ENCODE measurements around the gene CCM2. TPM values are rescaled to one million over a fixed set of nuclear protein-coding genes. Genes with fewer than 3 reads are reported as not detected.

The CCM2 gene
- total and polyA plus RNA-seq, 10 donors: 67.8 to 108 (median 83.8) TPM

GRCh38 chr7:45098983-45099839 is 99.2 kb downstream of the CCM2 start:
- WGBS, 5 donors: 89 to 95% (median 92%) methylated on average over 7 to 10 of the region's 10 CpGs
- H3K36me3 ChIP-seq: peaks cover 19 to 69% (median 61%) of the 10 kb centered on the region in 6 donors
- DNase-seq: no peak

DNA sequence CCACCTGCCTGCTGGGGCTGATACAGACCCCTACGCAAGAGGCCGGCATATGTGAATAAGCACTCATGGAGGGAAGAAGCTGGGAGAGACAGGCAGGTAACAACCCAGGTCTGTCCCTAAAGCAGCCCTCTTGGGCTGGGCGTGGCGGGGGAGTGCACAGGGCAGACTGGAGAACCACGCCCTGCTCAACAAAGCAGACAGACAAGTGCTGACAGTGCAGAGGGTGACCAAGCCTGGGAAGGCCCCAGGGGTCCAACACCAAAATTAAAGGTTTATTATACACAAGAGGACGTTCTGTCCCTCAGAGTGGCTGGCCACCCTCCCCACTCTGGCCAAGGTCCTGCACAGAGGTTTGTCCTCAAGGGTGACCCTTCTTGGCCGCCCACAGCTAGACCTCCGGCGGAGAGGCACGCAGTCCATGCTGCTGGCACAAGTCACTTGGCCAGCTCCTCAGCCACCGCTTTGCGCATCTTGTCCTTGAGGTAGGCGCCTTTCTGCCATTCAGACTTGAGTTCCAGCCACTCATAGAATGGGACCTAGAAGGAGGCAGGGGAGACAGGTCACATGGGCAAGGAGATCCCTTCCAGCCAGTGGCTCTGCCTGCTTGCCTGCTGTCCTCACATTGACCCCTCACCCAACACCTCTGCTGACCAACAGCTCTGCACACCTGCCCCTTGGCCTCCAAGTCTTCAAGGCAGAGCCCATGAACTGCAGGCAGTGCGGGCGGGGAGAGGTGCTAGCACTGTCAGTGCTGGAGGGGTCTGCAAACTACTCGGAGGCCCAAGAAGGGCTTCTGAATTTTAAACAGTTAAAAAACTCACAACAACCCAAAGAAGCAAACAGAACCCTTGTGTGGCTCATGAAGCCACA is 100.1 kb downstream of the CCM2 start:
- H3K27me3 ChIP-seq (replicated peaks in 1 of 7): no peaks in the 10 kb centered on the region
- WGBS, 5 donors: 94 to 99% (median 97%) methylated on average over 15 to 16 of the region's 16 CpGs
- peaks cover 23 to 78% (median 70%) of the 10 kb centered on the region in 6 donors for H3K36me3 ChIP-seq
- no peak overlapping the region for H3K27ac ChIP-seq
- H3K4me3 ChIP-seq: no peak overlapping the region
- intact Hi-C loops (cut with DNase I; ENCODE audit: low total_unique reads): no loop called here
- DNase-seq: peak; percentile 73
- peaks cover 0 to 5% (median 0%) of the 10 kb centered on the region in 6 donors for H3K4me1 ChIP-seq
- TF ChIP-seq POLR2AphosphoS5 (IDR thresholded peaks at IDR 0.05) (no peak), POLR2A (IDR thresholded peaks at IDR 0.05) (no peak), CTCF (IDR thresholded peaks at IDR 0.05 in 8 of 11, conservative IDR thresholded peaks at IDR 0.05 in 3 of 11) (no peak)
- H3K9me3 ChIP-seq: peaks cover 0 to 5% (median under 1%) of the 10 kb centered on the region in 8 donors

More at GRCh38 chr7:45098983-45099839, 99.2 kb downstream of the CCM2 start:
- no peak overlapping the region for H3K27ac ChIP-seq
- no peak for TF ChIP-seq POLR2A (IDR thresholded peaks at IDR 0.05)
- TF ChIP-seq CTCF (IDR thresholded peaks at IDR 0.05 in 8 of 11, conservative IDR thresholded peaks at IDR 0.05 in 3 of 11): no peak
- TF ChIP-seq POLR2AphosphoS5 (IDR thresholded peaks at IDR 0.05): no peak
- H3K27me3 ChIP-seq (replicated peaks in 1 of 7): no peaks in the 10 kb centered on the region
- intact Hi-C loops (cut with DNase I; ENCODE audit: low total_unique reads): no loop called here
- H3K4me1 ChIP-seq: no peaks in the 10 kb centered on the region
- peaks cover 0 to 14% (median 7%) of the 10 kb centered on the region in 8 donors for H3K9me3 ChIP-seq
- H3K4me3 ChIP-seq: no peak overlapping the region

DNA sequence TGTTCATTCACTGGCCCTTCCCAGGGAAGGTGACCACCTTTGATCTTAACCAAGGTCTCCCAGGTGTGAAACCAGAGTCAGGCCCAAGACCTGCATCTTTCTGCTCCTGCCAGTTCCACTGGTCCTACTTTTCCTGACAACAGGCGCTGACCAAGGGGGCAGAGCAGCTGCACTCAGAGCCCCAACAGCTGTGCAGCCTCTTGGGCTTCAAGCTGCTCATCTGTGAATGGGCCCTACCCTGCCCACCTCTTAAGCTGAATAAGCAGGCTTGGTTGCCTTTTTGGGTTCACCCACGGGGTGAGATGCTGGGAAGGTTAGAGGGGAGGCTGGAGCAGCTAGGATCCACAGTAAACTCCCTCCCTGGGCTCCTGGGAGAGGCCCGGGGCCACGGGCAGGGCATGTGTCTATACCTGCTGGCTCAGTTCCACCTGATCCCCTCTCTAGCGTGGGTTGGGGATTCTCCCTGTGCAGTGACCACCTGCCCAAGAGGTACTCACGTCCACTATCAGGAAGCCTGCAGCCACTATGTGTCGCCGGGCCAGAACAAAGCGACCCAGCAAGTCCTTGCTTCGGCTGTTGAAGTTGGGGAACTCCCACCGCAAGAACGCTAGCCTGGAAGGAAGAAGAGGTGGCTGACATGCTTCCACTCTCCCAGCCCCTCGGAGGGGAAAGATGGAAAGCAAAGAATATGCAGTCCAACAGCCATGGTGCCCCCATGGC is 100.9 kb downstream of the CCM2 start:
- Histone ChIP-seq H3K4me3 (no peak overlapping the region), H3K27me3 (replicated peaks in 1 of 7) (no peaks in the 10 kb centered on the region), H3K9me3 (no peaks in the 10 kb centered on the region), H3K4me1 (peaks cover 0 to 13% (median 0%) of the 10 kb centered on the region in 6 donors), H3K36me3 (peaks cover 26 to 86% (median 78%) of the 10 kb centered on the region in 6 donors), H3K27ac (no peak overlapping the region)
- intact Hi-C loops (cut with DNase I; ENCODE audit: low total_unique reads): no loop called here
- WGBS, 5 donors: 91 to 96% (median 93%) methylated on average over 7 to 13 of the region's 13 CpGs
- no peak for TF ChIP-seq POLR2AphosphoS5 (IDR thresholded peaks at IDR 0.05)
- no peak for TF ChIP-seq CTCF (IDR thresholded peaks at IDR 0.05 in 8 of 11, conservative IDR thresholded peaks at IDR 0.05 in 3 of 11)
- no peak for TF ChIP-seq POLR2A (IDR thresholded peaks at IDR 0.05)
- peak; percentile 31 for DNase-seq
